Keratinocyte (primary cell): ENCODE results near the gene OVCH2. TPM values are rescaled to one million over a fixed set of nuclear protein-coding genes. Genes with fewer than 3 reads are reported as not detected.
A peak's percentile ranks its signal among the peaks of the same experiment; 100 is the strongest.

Experiments
- DNase-seq: peaks from one replicate; pipeline ENCODE4 v3.0.0-alpha.2; 2011; ENCODE audit warnings: low read depth, missing footprints, low spot score
- FAIRE-seq: peaks from 2 replicates; lab custom pipeline; 2011; peaks lifted over from hg19 to GRCh38; lab: Jason Lieb, UNC
- H2AFZ ChIP-seq: 2 replicates; pipeline ENCODE4 v1.6.0; 2012; ENCODE audit warnings: low read length, control low read depth, inconsistent platforms; ENCODE audit not compliant: control insufficient read depth
- H3K27ac ChIP-seq: 2 replicates; pipeline ENCODE4 v1.5.1; 2011; ENCODE audit warnings: low read length; ENCODE audit not compliant: control insufficient read depth, insufficient read depth
- H3K27me3 ChIP-seq: 3 replicates; pipeline ENCODE4 v1.6.0; 2011; ENCODE audit warnings: low read length; ENCODE audit not compliant: control insufficient read depth, insufficient read depth; ENCODE audit errors: extremely low read depth
- H3K36me3 ChIP-seq, 2 experiments: 2 replicates in 1 of 2; 3 replicates in 1 of 2; pipeline ENCODE4 v1.5.1; 2011; ENCODE audit warnings: low read length in 2 of 2, mild to moderate bottlenecking in 1 of 2; ENCODE audit not compliant: control insufficient read depth in 2 of 2, insufficient read depth in 2 of 2; ENCODE audit errors: extremely low read depth in 1 of 2
- H3K4me1 ChIP-seq: 3 replicates; pipeline ENCODE4 v1.5.1; 2011; ENCODE audit warnings: low read length; ENCODE audit not compliant: control insufficient read depth, insufficient read depth; ENCODE audit errors: extremely low read depth
- H3K4me2 ChIP-seq: 3 replicates; pipeline ENCODE4 v1.6.0; 2011; ENCODE audit warnings: low read depth, low read length; ENCODE audit not compliant: control insufficient read depth, insufficient read depth; ENCODE audit errors: extremely low read depth
- H3K4me3 ChIP-seq, 3 experiments: fragments of 200-600 bp in 1 of 3; sonication (generic) in 1 of 3; 2 replicates in 2 of 3; 3 replicates in 1 of 3; pipeline ENCODE4 v1.5.1; 2011 to 2016; ENCODE audit warnings: low read length in 3 of 3, mild to moderate bottlenecking in 3 of 3, control low read depth in 2 of 3, inconsistent platforms in 1 of 3, low read depth in 1 of 3, mixed read lengths in 1 of 3, mixed run types in 1 of 3, moderate library complexity in 1 of 3; ENCODE audit not compliant: control insufficient read depth in 2 of 3, insufficient read depth in 2 of 3; ENCODE audit errors: extremely low read depth in 1 of 3
- H3K79me2 ChIP-seq: 2 replicates; pipeline ENCODE4 v1.6.0; 2012; ENCODE audit warnings: low read length; ENCODE audit not compliant: control insufficient read depth, insufficient read depth
- H3K9ac ChIP-seq: 3 replicates; pipeline ENCODE4 v1.6.0; 2011; ENCODE audit warnings: low read length; ENCODE audit not compliant: control insufficient read depth, insufficient read depth; ENCODE audit errors: extremely low read depth
- H3K9me1 ChIP-seq: 3 replicates; pipeline ENCODE4 v1.6.0; 2011; ENCODE audit warnings: low read length; ENCODE audit not compliant: control insufficient read depth, insufficient read depth; ENCODE audit errors: extremely low read depth
- H3K9me3 ChIP-seq: 2 replicates; pipeline ENCODE4 v1.5.1; 2012; ENCODE audit warnings: low read depth, low read length; ENCODE audit not compliant: control insufficient read depth
- H4K20me1 ChIP-seq: 3 replicates; pipeline ENCODE4 v1.6.0; 2011; ENCODE audit warnings: low read length; ENCODE audit not compliant: control insufficient read depth, insufficient read depth; ENCODE audit errors: extremely low read depth
- CTCF ChIP-seq, 3 experiments: IDR thresholded peaks in 1 of 3; conservative IDR thresholded peaks in 1 of 3; optimal IDR thresholded peaks in 1 of 3; 2 replicates in 2 of 3; 3 replicates in 1 of 3; pipeline versions ENCODE3 to v1.5.1; 2011; ENCODE audit warnings: low read length in 3 of 3, mild to moderate bottlenecking in 3 of 3, moderate library complexity in 2 of 3, control low read depth in 1 of 3, inconsistent platforms in 1 of 3; ENCODE audit not compliant: insufficient read depth in 2 of 3; ENCODE audit errors: extremely low read depth in 1 of 3
- EZH2 ChIP-seq: IDR thresholded peaks from one replicate; pipeline ENCODE4 v1.6.1; 2012; ENCODE audit warnings: inconsistent platforms, mild to moderate bottlenecking, low read length, moderate library complexity
- dilution Hi-C: fragments of 300-500 bp; cut with MboI; formaldehyde crosslinking; loops from one replicate; pipeline ENCODE4 v1.7.0; 2020; ENCODE audit warnings: low sequenced_read_pairs; ENCODE audit not compliant: extremely low pct_ligation_motif_present
- polyA plus RNA-seq, 5 experiments: library from polyadenylated mRNA; depleted of rRNA in 3 of 5; stranded (reverse) in 3 of 5; stranded (forward) in 1 of 5; unstranded in 1 of 5; fragments of >200 nt; gene quantifications; 1 replicate in 1 of 5; 2 replicates in 3 of 5; 3 replicates in 1 of 5; pipeline versions ENCODE4 v1.2.1 to v1.2.3, GENCODE V29; 2011 to 2012; ENCODE audit warnings: missing spikeins in 2 of 5, low read depth in 1 of 5, low replicate concordance in 1 of 5

OVCH2 gene
- polyA plus RNA-seq, 1 donor (not counting 4 experiments of a cell fraction or from before 2014, with no cell fraction given): 2.8 TPM

- no peak for FAIRE-seq
Measured at GRCh38 chr11:7673724-7674434, 32.4 kb downstream of the OVCH2 start.

GRCh38 chr11:7672960-7673723 lies 33.1 kb downstream of the OVCH2 start, which contains the start of gene CYB5R2:
Gene CYB5R2 (minus strand): TSS chr11:7673500. CDS start chr11:7672825, 675 bp downstream.
- Histone ChIP-seq H3K4me2 (peak within 1 kb of the TSS; percentile 73), H3K4me1 (peaks cover 60% of the 10 kb centered on the region), H3K36me3 (no peaks in the 10 kb centered on the region), H3K27me3 (no peaks in the 10 kb centered on the region), H3K9ac (peak within 1 kb of the TSS; percentile 71), H3K9me1 (no peaks in the 10 kb centered on the region), H3K79me2 (no peaks in the 10 kb centered on the region), H3K9me3 (no peaks in the 10 kb centered on the region), H4K20me1 (no peaks in the 10 kb centered on the region), H3K27ac (peak within 1 kb of the TSS; percentile 45), H2AFZ (peak within 1 kb of the TSS; percentile 58), H3K4me3 (peak within 1 kb of the TSS; percentile 34 to 56 (median 47))
- dilution Hi-C loops: no loop called here
- DNase-seq: no peak
- FAIRE-seq: no peak
- TF ChIP-seq CTCF (optimal IDR thresholded peaks at IDR 0.05 in 1 of 3, IDR thresholded peaks at IDR 0.05 in 1 of 3, conservative IDR thresholded peaks at IDR 0.05 in 1 of 3; ENCODE audit: extremely low read depth in 1 of 3, insufficient read depth in 2 of 3, low read length in 3 of 3) (no peak), EZH2 (no peak)

More at GRCh38 chr11:7673724-7674434, 32.4 kb downstream of the OVCH2 start:
- no peaks in the 10 kb centered on the region for H3K79me2 ChIP-seq
- DNase-seq: no peak
- peak overlapping the region; percentile 42 for H3K27ac ChIP-seq
- H3K36me3 ChIP-seq: no peaks in the 10 kb centered on the region
- dilution Hi-C loops: no loop called here
- TF ChIP-seq EZH2: no peak
- no peak for TF ChIP-seq CTCF (optimal IDR thresholded peaks at IDR 0.05 in 1 of 3, IDR thresholded peaks at IDR 0.05 in 1 of 3, conservative IDR thresholded peaks at IDR 0.05 in 1 of 3; ENCODE audit: extremely low read depth in 1 of 3, insufficient read depth in 2 of 3, low read length in 3 of 3)
- H3K4me1 ChIP-seq: peaks cover 53% of the 10 kb centered on the region
- peak overlapping the region; percentile 34 to 56 (median 47) for H3K4me3 ChIP-seq
- H3K9me1 ChIP-seq: no peaks in the 10 kb centered on the region
- H3K27me3 ChIP-seq: no peaks in the 10 kb centered on the region
- peak overlapping the region; percentile 71 for H3K9ac ChIP-seq
- H3K9me3 ChIP-seq: no peaks in the 10 kb centered on the region
- H3K4me2 ChIP-seq: peak overlapping the region; percentile 73
- no peaks in the 10 kb centered on the region for H4K20me1 ChIP-seq
- H2AFZ ChIP-seq: peak overlapping the region; percentile 58
